HFFc6 (cell line): ENCODE data around the gene RFC2. TPM values are rescaled to one million over a fixed set of nuclear protein-coding genes. Genes with fewer than 3 reads are reported as not detected.
A peak's percentile ranks its signal among the peaks of the same experiment; 100 is the strongest.

Experiments used
- DNase-seq: peaks from one replicate; pipeline ENCODE4 v3.0.0-alpha.2; 2018
- H3K27ac Mint-ChIP-seq: 2 replicates; pipeline ENCODE4 v1.8.0; 2020; ENCODE audit warnings: mild to moderate bottlenecking, mixed read lengths
- H3K27me3 Mint-ChIP-seq: 2 replicates; pipeline ENCODE4 v1.8.0; 2021; ENCODE audit warnings: mild to moderate bottlenecking, moderate library complexity, mixed read lengths; ENCODE audit not compliant: insufficient read depth
- H3K36me3 Mint-ChIP-seq: 2 replicates; pipeline ENCODE4 v1.8.0; 2021; ENCODE audit warnings: low read depth, mixed read lengths
- H3K4me1 Mint-ChIP-seq: 2 replicates; pipeline ENCODE4 v1.8.0; 2020; ENCODE audit warnings: low read depth, mixed read lengths
- H3K4me3 Mint-ChIP-seq: 2 replicates; pipeline ENCODE4 v1.8.0; 2020; ENCODE audit warnings: mild to moderate bottlenecking, moderate library complexity, mixed read lengths
- H3K9me3 Mint-ChIP-seq: 2 replicates; pipeline ENCODE4 v1.8.0; 2020; ENCODE audit warnings: mild to moderate bottlenecking, mixed read lengths
- CTCF ChIP-seq: fragments of 200-600 bp; sonication (generic); IDR thresholded peaks from 2 replicates; pipeline ENCODE4 v1.5.0; 2021; ENCODE audit warnings: antibody characterized with exemption, mild to moderate bottlenecking
- microRNA-seq: library from miRNA; unstranded; fragments of <30 nt; microRNA quantifications from one replicate; pipeline ENCODE4, GENCODE V29; 2019
- total RNA-seq, 6 experiments: library from RNA; stranded (reverse); fragmentation: NEBNext Ultra II Directional; extraction: Animal tissue kit (Norgen Biotek cat#: 25700); gene quantifications; 2 replicates in 1 of 6; 3 replicates in 5 of 6; pipeline ENCODE4 v1.2.3, GENCODE V29; 2021

Gene RFC2
- total RNA-seq, 6 experiments from 2014 or later = 16.8 to 37.7 (median 34.0) TPM

GRCh38 chr7:74185016-74185415, 69.2 kb downstream of the RFC2 start:
- no peak for TF ChIP-seq CTCF
- H3K9me3 Mint-ChIP-seq = no peaks in the 10 kb centered on the region
- no peaks in the 10 kb centered on the region for H3K27me3 Mint-ChIP-seq
- no peak for DNase-seq
- no peak overlapping the region for H3K27ac Mint-ChIP-seq
- H3K4me3 Mint-ChIP-seq = no peak overlapping the region
- H3K36me3 Mint-ChIP-seq = peaks cover 21% of the 10 kb centered on the region
- peaks cover 80% of the 10 kb centered on the region for H3K4me1 Mint-ChIP-seq

GRCh38 chr7:74183653-74184450, 70.3 kb downstream of the RFC2 start:
- Mint-ChIP-seq H3K27ac (peak overlapping the region; percentile 68), H3K36me3 (peaks cover 16% of the 10 kb centered on the region), H3K27me3 (no peaks in the 10 kb centered on the region), H3K9me3 (no peaks in the 10 kb centered on the region), H3K4me1 (peaks cover 83% of the 10 kb centered on the region), H3K4me3 (no peak overlapping the region)
- no peak for DNase-seq
- TF ChIP-seq CTCF = peak; percentile 63

GRCh38 chr7:74183142-74183541, 71.1 kb downstream of the RFC2 start:
- Mint-ChIP-seq H3K4me3 (no peak overlapping the region), H3K27ac (peak overlapping the region; percentile 68), H3K9me3 (no peaks in the 10 kb centered on the region), H3K27me3 (no peaks in the 10 kb centered on the region), H3K36me3 (peaks cover 16% of the 10 kb centered on the region), H3K4me1 (peaks cover 81% of the 10 kb centered on the region)
- TF ChIP-seq CTCF = no peak
- DNase-seq = no peak

GRCh38 chr7:74182453-74183090, 71.6 kb downstream of the RFC2 start:
- no peak for TF ChIP-seq CTCF
- DNase-seq = no peak
- Mint-ChIP-seq H3K27ac (peak overlapping the region; percentile 32), H3K36me3 (peaks cover 19% of the 10 kb centered on the region), H3K4me3 (peak overlapping the region; percentile 15; the same call in 1 of the 2 replicates), H3K27me3 (no peaks in the 10 kb centered on the region), H3K4me1 (peaks cover 80% of the 10 kb centered on the region), H3K9me3 (no peaks in the 10 kb centered on the region)

GRCh38 chr7:74181821-74182220, 72.4 kb downstream of the RFC2 start:
- Mint-ChIP-seq H3K36me3 (peaks cover 23% of the 10 kb centered on the region), H3K4me3 (no peak overlapping the region), H3K9me3 (no peaks in the 10 kb centered on the region), H3K27ac (peak overlapping the region; percentile 36; the same call in 1 of the 2 replicates), H3K4me1 (peaks cover 84% of the 10 kb centered on the region), H3K27me3 (no peaks in the 10 kb centered on the region)
- DNase-seq = no peak
- TF ChIP-seq CTCF = no peak

Small RNA genes lying within 50 kb of the gene (microRNA-seq; reads per million reads assigned to microRNA genes)
- 217 reads per million, percentile 58 among the genes with 10 or more reads in this experiment for gene MIR590

Other genes with a start within 250 kb of the RFC2 start
- 10 to 100 TPM in 5 of 6 experiments, 1 to 10 TPM in 1; 4.7 to 25.8 (median 19.1) TPM for gene ELN, start 226.2 kb downstream of the RFC2 start, total RNA-seq
- 10 to 100 TPM; 57.8 to 75.6 (median 67.2) TPM for gene LIMK1, start 170.6 kb downstream of the RFC2 start, total RNA-seq
- gene EIF4H, start 80.0 kb downstream of the RFC2 start, total RNA-seq = 100 to 1,000 TPM; 344 to 392 (median 380) TPM
- under 1 TPM; 0.28 to 0.78 (median 0.43) TPM for gene LAT2, start 44.4 kb downstream of the RFC2 start, total RNA-seq
- 10 to 100 TPM; 27.9 to 37.5 (median 34.5) TPM for gene CLIP2, start 35.0 kb upstream of the RFC2 start, total RNA-seq
- 10 to 100 TPM; 19.7 to 24.6 (median 22.4) TPM for gene GTF2IRD1, start 199.5 kb upstream of the RFC2 start, total RNA-seq